22Rv1 (cell line): ENCODE data around the gene ATP5MG.
A peak's percentile ranks its signal among the peaks of the same experiment; 100 is the strongest.

ENCODE experiments used
- H3K27ac ChIP-seq: fragments of 450-650 bp; 2 replicates; pipeline ENCODE4 v1.5.1; 2017
- ZFX ChIP-seq: fragments of 450-650 bp; IDR thresholded peaks from 2 replicates; pipeline ENCODE4 v1.6.1; 2017; ENCODE audit warnings: antibody characterized with exemption, borderline replicate concordance
- TF ChIP-seq, protein P1 (sequence below): fragments of 450-650 bp; IDR thresholded peaks from 2 replicates; pipeline ENCODE4 v1.5.1; 2017; ENCODE audit warnings: mild to moderate bottlenecking

The ATP5MG gene, protein sequence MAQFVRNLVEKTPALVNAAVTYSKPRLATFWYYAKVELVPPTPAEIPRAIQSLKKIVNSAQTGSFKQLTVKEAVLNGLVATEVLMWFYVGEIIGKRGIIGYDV

DNA sequence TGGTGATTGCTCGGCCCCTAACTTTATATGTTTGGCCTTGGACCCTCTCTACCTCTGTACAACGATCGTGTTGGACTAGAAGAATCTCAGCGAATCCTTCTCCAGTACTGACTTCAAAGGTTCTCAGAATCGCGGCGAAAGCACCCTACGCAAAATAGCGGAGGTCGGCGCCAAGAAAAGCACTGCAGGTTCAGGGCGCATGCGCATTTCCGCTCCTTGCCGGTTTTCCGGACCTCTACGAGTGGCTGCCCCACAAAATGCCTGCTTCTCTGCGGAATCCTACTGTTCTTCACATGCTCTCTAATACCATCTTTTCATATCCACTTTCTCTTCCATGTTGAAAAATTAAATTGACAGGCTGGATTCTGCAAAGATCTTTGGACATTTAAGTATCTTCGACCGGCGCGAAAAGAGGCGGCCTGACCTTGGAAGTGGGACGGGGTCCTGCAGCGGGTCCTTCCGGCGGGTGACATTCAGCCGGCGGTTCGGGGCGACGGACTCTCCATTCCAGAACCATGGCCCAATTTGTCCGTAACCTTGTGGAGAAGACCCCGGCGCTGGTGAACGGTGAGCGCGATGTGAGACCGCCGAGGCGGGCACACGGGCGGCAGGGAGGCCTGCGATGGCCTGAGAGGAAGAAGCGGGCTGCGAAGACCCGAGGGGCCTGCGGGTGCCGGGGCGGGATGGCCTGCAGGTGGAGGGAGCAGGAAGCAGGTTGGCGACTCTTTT lies at the start of gene ATP5MG:
Gene ATP5MG (plus strand): TSS at position 456 of the 729 bp plus-strand sequence. CDS start 60 bp downstream, at position 516.
- TF ChIP-seq, protein P1, sequence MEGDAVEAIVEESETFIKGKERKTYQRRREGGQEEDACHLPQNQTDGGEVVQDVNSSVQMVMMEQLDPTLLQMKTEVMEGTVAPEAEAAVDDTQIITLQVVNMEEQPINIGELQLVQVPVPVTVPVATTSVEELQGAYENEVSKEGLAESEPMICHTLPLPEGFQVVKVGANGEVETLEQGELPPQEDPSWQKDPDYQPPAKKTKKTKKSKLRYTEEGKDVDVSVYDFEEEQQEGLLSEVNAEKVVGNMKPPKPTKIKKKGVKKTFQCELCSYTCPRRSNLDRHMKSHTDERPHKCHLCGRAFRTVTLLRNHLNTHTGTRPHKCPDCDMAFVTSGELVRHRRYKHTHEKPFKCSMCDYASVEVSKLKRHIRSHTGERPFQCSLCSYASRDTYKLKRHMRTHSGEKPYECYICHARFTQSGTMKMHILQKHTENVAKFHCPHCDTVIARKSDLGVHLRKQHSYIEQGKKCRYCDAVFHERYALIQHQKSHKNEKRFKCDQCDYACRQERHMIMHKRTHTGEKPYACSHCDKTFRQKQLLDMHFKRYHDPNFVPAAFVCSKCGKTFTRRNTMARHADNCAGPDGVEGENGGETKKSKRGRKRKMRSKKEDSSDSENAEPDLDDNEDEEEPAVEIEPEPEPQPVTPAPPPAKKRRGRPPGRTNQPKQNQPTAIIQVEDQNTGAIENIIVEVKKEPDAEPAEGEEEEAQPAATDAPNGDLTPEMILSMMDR = no peak
- no peak for TF ChIP-seq ZFX
- H3K27ac ChIP-seq = peak within 1 kb of the TSS; percentile 90

DNA sequence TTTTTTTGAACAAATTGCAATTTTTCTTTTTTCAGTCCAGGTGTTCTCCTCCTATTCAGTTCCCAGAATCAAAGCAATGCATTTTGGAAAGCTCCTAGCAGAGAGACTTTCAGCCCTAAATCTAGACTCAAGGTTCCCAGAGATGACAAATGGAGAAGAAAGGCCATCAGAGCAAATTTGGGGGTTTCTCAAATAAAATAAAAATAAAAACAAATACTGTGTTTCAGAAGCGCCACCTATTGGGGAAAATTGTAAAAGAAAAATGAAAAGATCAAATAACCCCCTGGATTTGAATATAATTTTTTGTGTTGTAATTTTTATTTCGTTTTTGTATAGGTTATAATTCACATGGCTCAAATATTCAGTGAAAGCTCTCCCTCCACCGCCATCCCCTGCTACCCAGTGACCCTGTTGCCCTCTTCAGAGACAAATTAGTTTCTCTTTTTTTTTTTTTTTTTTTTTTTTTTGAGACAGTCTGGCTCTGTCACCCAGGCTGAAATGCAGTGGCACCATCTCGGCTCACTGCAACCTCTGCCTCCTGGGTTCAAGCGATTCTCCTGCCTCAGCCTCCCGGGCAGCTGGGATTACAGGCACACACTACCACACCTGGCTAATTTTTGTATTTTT lies 48.2 kb upstream of the ATP5MG start:
- TF ChIP-seq ZFX = no peak
- TF ChIP-seq, protein P1 = peak; percentile 81
- no peak overlapping the region for H3K27ac ChIP-seq

DNA sequence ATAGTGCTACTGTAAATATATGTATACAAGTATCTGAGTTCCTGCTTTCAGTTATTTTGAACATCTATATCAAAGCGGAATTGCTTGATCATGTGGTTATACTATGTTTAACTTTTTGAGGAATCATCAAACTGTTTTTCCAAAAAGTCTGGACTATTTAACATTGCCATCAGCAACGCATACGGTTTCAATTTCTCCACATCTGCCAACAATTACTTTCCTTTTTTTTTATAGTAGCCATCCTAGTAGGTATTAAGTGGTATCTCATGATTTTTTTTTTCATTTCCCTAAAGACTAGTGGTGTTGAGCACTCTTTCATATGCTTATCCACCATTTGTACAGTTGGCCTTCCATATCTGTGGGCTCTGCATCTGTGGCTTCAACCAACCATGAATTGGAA lies 43.3 kb upstream of the ATP5MG start:
- no peak overlapping the region for H3K27ac ChIP-seq
- TF ChIP-seq, protein P1 = no peak
- no peak for TF ChIP-seq ZFX

DNA sequence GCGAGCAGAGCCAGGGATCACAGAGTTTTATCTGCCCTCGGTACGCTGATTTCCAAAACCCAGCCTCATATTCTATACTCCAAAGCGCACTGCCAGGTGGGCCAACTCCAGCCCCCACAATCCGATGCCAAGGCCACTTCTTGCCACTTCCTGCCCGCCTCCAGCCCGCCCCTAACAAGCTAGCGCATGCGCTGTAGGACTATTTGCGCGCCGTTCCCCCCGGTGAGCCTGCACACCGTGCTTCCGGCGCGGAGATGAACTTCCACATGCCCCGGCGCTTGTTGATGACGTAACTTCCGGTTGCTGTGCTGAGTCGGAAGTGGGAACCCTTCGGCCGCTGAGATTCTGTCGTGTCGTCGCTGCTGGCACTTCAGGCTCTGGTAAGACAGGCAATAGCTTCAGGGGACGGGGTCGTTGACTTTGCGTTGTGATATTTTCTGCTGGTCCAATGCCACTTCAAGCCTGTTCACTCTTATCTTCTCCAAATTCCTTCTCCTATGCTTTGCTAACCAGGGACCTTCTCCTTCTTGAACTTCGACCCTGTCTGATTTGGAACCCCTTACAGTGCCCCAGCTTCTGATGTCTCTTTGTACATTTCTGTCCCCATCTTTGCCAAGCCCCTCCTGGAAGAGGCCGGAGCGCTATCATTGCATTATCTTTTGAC lies 42.0 kb upstream of the ATP5MG start, which contains the start of gene UBE4A:
Gene UBE4A (plus strand): TSS at position 306 of the 664 bp plus-strand sequence. CDS start 5,481 bp downstream, outside the sequence.
- no peak for TF ChIP-seq ZFX
- TF ChIP-seq, protein P1 = no peak
- H3K27ac ChIP-seq = peak within 1 kb of the TSS; percentile 47

DNA sequence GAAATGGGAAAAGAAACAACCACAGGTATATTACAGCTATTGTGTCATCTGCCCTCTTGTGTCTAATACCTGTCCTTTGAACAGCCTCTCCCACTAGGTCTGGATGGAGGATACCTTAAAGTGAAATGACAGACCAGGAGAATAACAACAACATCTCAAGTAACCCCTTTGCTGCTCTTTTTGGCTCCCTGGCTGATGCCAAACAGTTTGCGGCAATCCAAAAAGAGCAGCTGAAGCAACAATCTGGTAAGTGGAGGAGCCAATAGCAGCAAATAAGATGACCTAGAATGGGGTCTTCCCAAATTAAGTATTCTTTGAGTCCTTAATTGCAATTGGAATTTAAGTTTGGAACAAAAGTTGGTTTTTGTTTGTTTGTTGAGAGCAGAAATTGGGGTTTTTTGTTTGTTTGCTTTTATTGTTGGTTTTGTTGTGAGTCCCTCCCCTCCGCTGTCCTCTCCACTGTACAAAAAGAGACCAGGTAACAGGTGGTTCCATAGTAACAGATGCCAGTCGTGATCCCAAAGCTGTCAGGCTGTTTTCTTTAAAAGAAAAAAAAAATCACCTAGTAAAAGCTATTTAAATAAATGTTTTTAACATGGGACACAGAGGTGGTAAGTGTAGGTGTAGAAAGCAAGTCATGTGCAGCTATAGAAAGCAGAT lies 36.3 kb upstream of the ATP5MG start:
- H3K27ac ChIP-seq = no peak overlapping the region
- no peak for TF ChIP-seq ZFX
- TF ChIP-seq, protein P1 = no peak

DNA sequence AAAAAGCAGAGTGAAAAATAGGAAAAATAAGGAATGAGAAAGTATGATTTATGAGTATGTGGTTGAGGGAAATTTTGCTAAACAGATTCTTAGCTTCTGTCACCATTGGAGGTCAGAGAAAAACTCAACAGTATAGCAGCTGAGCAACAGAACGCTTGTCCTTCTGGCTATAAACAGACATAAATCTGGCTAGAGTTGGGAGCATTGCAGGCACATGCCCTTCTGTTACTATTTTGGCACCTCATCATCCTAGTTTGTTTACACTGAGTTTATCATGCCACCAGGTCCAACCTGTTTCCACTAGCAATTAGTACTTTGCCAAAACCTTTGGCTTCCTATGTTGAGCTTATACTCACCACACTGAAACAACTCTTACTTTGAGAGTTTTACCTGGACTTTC lies 35.1 kb upstream of the ATP5MG start:
- H3K27ac ChIP-seq = no peak overlapping the region
- TF ChIP-seq, protein P1 = no peak
- TF ChIP-seq ZFX = no peak
